HepG2 (cell line): Measurements from ENCODE around the gene TJP3. TPM values are rescaled to one million over a fixed set of nuclear protein-coding genes. Genes with fewer than 3 reads are reported as not detected.

ENCODE experiments used
- ATAC-seq: fragments of 200-7000 bp; cut with Tn5 transposase; 3 replicates; pipeline ENCODE4 v1.9.1; 2020; ENCODE audit warnings: mild to moderate bottlenecking, moderate library complexity
- BruUV-seq: library from RNA; stranded (reverse); fragments of 400-500 nt; replicated peaks from 2 replicates; lab custom pipeline; 2021; lab: Mats Ljungman, UMichigan
- CTCF ChIA-PET: fragments of 300-600 bp; formaldehyde crosslinking; extraction: SDS; loops from one replicate; lab custom pipeline; 2021; ENCODE audit warnings: low total read pairs, inconsistent platforms, low intra/inter-chr PET ratio; lab: Yijun Ruan, JAX
- POLR2A ChIA-PET: fragments of 350-600 bp; sonication (Branson Sonifier 250); formaldehyde crosslinking; loops from one replicate; lab custom pipeline; 2020; ENCODE audit warnings: antibody characterized with exemption, inconsistent platforms; lab: Yijun Ruan, JAX
- DNase-seq: peaks from one replicate; pipeline ENCODE4 v3.0.0-alpha.2; 2015; ENCODE audit warnings: low spot score
- FAIRE-seq: peaks from 3 replicates; lab custom pipeline; 2011; peaks lifted over from hg19 to GRCh38; lab: Jason Lieb, UNC
- H2AFZ ChIP-seq: one replicate; pipeline ENCODE4 v1.6.1; 2011; ENCODE audit warnings: low read length, inconsistent platforms
- H3K27ac ChIP-seq: fragments of 300-600 bp; 3 replicates; pipeline ENCODE4 v1.8.0; 2011; ENCODE audit warnings: mixed run types, mild to moderate bottlenecking, mixed read lengths, low read length, inconsistent platforms; ENCODE audit not compliant: insufficient read depth; ENCODE audit errors: extremely low read length
- H3K27me3 ChIP-seq, 2 experiments: fragments of 200-600 bp in 1 of 2; 2 replicates in 1 of 2; 3 replicates in 1 of 2; pipeline versions ENCODE4 v1.6.0 to v1.8.0; 2011; ENCODE audit warnings: low read length in 2 of 2, mild to moderate bottlenecking in 2 of 2, moderate library complexity in 2 of 2, inconsistent platforms in 1 of 2; ENCODE audit not compliant: insufficient read depth in 2 of 2, control insufficient read depth in 1 of 2
- H3K36me3 ChIP-seq, 2 experiments: fragments of 200-600 bp in 1 of 2; replicated peaks in 1 of 2; 2 replicates in 1 of 2; 3 replicates in 1 of 2; pipeline versions ENCODE4 v1.5.1 to v1.8.0; 2011; ENCODE audit warnings: low read length in 2 of 2, inconsistent platforms in 1 of 2; ENCODE audit not compliant: insufficient read depth in 2 of 2, control insufficient read depth in 1 of 2
- H3K4me1 ChIP-seq: 2 replicates; pipeline ENCODE4 v1.5.1; 2012; ENCODE audit warnings: low read length, inconsistent platforms; ENCODE audit not compliant: insufficient read depth
- H3K4me2 ChIP-seq: 2 replicates; pipeline ENCODE4 v1.6.0; 2011; ENCODE audit warnings: low read depth, low read length, inconsistent platforms
- H3K4me3 ChIP-seq, 3 experiments: fragments of 200-600 bp in 1 of 3; sonication (generic), shearing (Covaris generic) in 1 of 3; replicated peaks in 1 of 3; 2 replicates each; pipeline ENCODE4 v1.5.1; 2011 to 2016; ENCODE audit warnings: low read length in 3 of 3, inconsistent platforms in 2 of 3, low read depth in 2 of 3, mild to moderate bottlenecking in 2 of 3, control low read depth in 1 of 3, mixed read lengths in 1 of 3; ENCODE audit not compliant: insufficient read depth in 1 of 3
- H3K79me2 ChIP-seq: one replicate; pipeline ENCODE4 v1.6.1; 2011; ENCODE audit warnings: low read length, inconsistent platforms; ENCODE audit not compliant: insufficient read depth
- H3K9ac ChIP-seq: 2 replicates; pipeline ENCODE4 v1.6.0; 2011; ENCODE audit warnings: mild to moderate bottlenecking, low read depth, low read length, inconsistent platforms; ENCODE audit not compliant: insufficient read depth
- H3K9me3 ChIP-seq: 2 replicates; pipeline ENCODE4 v1.5.1; 2012; ENCODE audit warnings: mild to moderate bottlenecking, low read length
- H4K20me1 ChIP-seq: 2 replicates; pipeline ENCODE4 v1.6.0; 2011; ENCODE audit warnings: inconsistent platforms, mild to moderate bottlenecking, low read length, moderate library complexity; ENCODE audit not compliant: insufficient read depth
- GATAD2A ChIP-seq: IDR thresholded peaks from 2 replicates; pipeline ENCODE4 v1.6.1; 2016
- KDM3A ChIP-seq: IDR thresholded peaks from 2 replicates; pipeline ENCODE4 v1.6.1; 2018; ENCODE audit warnings: low read depth, missing compliant biosample characterization
- NR0B2 ChIP-seq: sonication (generic); formaldehyde crosslinking; IDR thresholded peaks from 2 replicates; pipeline ENCODE4 v1.4.0; 2020; ENCODE audit warnings: mild to moderate bottlenecking, missing genetic modification reagents
- YEATS4 ChIP-seq: sonication (generic); formaldehyde crosslinking; IDR thresholded peaks from 2 replicates; pipeline ENCODE4 v1.4.0; 2020; ENCODE audit warnings: missing genetic modification reagents, borderline replicate concordance
- ZNF230 ChIP-seq: sonication (generic); formaldehyde crosslinking; IDR thresholded peaks from 2 replicates; pipeline ENCODE4 v1.4.0; 2020; ENCODE audit warnings: mild to moderate bottlenecking, missing genetic modification reagents
- ZNF30 ChIP-seq: sonication (generic); formaldehyde crosslinking; IDR thresholded peaks from 2 replicates; pipeline ENCODE4 v1.5.0; 2020; ENCODE audit warnings: mild to moderate bottlenecking, missing genetic modification reagents
- ZNF34 ChIP-seq: sonication (generic); formaldehyde crosslinking; IDR thresholded peaks from 2 replicates; pipeline ENCODE4 v1.4.0; 2020; ENCODE audit warnings: mild to moderate bottlenecking, missing genetic modification reagents, borderline replicate concordance
- whole genome bisulfite sequencing: methylation state at CpG from one replicate; pipeline ENCODE4 v1.1.6; 2017; ENCODE audit warnings: low lambda C conversion rate; 5-methylcytosine and 5-hydroxymethylcytosine counted together
- in situ Hi-C: cut with HindIII; loops from 2 replicates; pipeline ENCODE4 v1.10.0; 2017; ENCODE audit warnings: low pct_unique_long_range_greater_than_20kb; ENCODE audit not compliant: extremely low pct_ligation_motif_present
- intact Hi-C: fragments of 100-400 bp; cut with micrococcal nuclease; formaldehyde crosslinking; loops from one replicate; pipeline ENCODE4 v1.10.0; 2022; ENCODE audit not compliant: unreplicated experiment
- polyA plus RNA-seq, 8 experiments: library from polyadenylated mRNA; depleted of rRNA in 3 of 8; stranded (reverse) in 7 of 8; unstranded in 1 of 8; fragments of >200 nt; fragmentation: Illumina TruSeq in 4 of 8; extraction: Trizol in 4 of 8; gene quantifications; 2 replicates each; pipeline versions ENCODE4 v1.2.1 to v1.2.3, GENCODE V29; 2011 to 2016; ENCODE audit warnings: low read depth in 4 of 8, missing spikeins in 1 of 8, mixed read lengths in 1 of 8; ENCODE audit not compliant: insufficient read depth in 1 of 8
- total RNA-seq, 5 experiments: library from RNA; depleted of rRNA; stranded (reverse); fragments of >200 nt; fragmentation: Illumina TruSeq; extraction: Trizol; gene quantifications; 2 replicates each; pipeline ENCODE4 v1.2.3, GENCODE V29; 2016; ENCODE audit warnings: low read depth in 1 of 5
- TF ChIP-seq, protein P1 (sequence below): sonication (generic); formaldehyde crosslinking; IDR thresholded peaks from 2 replicates; pipeline ENCODE4 v1.4.0; 2020; ENCODE audit warnings: mild to moderate bottlenecking, missing genetic modification reagents

The TJP3 gene
- total and polyA plus RNA-seq, 2 of the 13 experiments (the other 11 are each of a cell fraction or from before 2014, with no cell fraction given), result 2.3 to 21.5 TPM

DNA sequence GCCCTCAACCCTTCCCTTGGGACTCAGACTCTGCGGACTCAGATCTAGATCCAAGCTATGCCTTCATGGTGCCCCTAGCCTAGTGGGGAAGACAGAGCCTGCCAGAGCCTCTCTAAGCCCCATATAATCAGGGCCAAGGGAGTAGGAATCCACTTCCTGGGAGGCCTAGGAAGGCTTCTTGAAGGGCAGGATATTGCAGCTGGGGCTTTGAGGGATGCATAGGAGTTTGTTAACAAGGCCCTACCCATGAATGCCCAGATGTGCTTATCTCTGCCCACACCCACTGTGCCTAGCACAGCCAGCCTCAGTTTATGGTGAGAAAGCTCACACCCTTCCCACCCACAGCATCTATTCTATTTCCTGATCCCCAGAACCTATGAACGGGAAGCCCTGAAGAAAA, 42.0 kb downstream of the TJP3 start:
- FAIRE-seq, result no peak
- Histone ChIP-seq H3K4me2 (no peak overlapping the region), H3K9me3 (no peaks in the 10 kb centered on the region), H3K79me2 (no peaks in the 10 kb centered on the region), H3K27ac (no peak overlapping the region), H3K9ac (no peak overlapping the region), H3K36me3 (peaks cover 0 to 4% of the 10 kb centered on the region in 2 experiments; a peak in 2 of 5 replicates), H3K4me3 (no peak overlapping the region), H2AFZ (no peak overlapping the region), H3K27me3 (no peaks in the 10 kb centered on the region), H4K20me1 (no peaks in the 10 kb centered on the region), H3K4me1 (no peaks in the 10 kb centered on the region)
- TF ChIP-seq, protein P1, sequence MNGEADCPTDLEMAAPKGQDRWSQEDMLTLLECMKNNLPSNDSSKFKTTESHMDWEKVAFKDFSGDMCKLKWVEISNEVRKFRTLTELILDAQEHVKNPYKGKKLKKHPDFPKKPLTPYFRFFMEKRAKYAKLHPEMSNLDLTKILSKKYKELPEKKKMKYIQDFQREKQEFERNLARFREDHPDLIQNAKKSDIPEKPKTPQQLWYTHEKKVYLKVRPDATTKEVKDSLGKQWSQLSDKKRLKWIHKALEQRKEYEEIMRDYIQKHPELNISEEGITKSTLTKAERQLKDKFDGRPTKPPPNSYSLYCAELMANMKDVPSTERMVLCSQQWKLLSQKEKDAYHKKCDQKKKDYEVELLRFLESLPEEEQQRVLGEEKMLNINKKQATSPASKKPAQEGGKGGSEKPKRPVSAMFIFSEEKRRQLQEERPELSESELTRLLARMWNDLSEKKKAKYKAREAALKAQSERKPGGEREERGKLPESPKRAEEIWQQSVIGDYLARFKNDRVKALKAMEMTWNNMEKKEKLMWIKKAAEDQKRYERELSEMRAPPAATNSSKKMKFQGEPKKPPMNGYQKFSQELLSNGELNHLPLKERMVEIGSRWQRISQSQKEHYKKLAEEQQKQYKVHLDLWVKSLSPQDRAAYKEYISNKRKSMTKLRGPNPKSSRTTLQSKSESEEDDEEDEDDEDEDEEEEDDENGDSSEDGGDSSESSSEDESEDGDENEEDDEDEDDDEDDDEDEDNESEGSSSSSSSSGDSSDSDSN (CRISPR knock-in tag), result no peak
- TF ChIP-seq YEATS4 (CRISPR knock-in tag), result no peak
- no peak for TF ChIP-seq ZNF34 (CRISPR knock-in tag)
- no peak for TF ChIP-seq ZNF30 (CRISPR knock-in tag)
- no peak for TF ChIP-seq GATAD2A (CRISPR knock-in tag)
- BruUV-seq, result TSS peak; percentile 45
- ChIA-PET CTCF (no interaction called here), POLR2A (interaction anchor here (2.4 kb wide), 1 partner anchor 12 kb away, joined by 7 read pairs; the partner anchor contains the start of genes APBA3 and MRPL54)
- ATAC-seq, result no peak
- WGBS, result 100% methylated on average over 2 of the region's 2 CpGs
- in situ Hi-C loops (no loop called here), intact Hi-C loops (no loop called here)
- DNase-seq, result no peak

DNA sequence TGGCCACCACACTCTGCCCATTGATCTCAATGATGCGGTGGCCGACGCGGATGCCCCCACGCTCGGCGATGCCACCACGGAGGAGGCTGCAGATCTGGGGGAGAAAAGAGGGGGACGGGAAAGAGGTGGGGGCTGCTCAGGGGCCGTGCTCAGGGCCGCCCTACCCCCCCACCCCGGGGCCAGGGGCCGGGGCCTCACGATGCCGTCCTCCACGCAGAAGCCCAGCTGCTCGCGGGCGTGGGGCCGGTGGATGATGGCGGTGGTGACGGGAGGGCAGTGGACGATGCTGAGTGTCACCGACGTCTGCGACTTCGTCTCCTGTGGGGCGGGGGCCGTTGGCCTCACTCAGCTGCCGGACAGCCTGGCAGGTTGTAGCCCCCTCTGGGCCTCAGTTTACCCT, 43.1 kb downstream of the TJP3 start:
- Histone ChIP-seq H2AFZ (no peak overlapping the region), H3K36me3 (peaks cover 0 to 4% of the 10 kb centered on the region in 2 experiments; a peak in 2 of 5 replicates), H3K9me3 (no peaks in the 10 kb centered on the region), H3K4me3 (no peak overlapping the region), H3K4me2 (no peak overlapping the region), H3K79me2 (no peaks in the 10 kb centered on the region), H4K20me1 (no peaks in the 10 kb centered on the region), H3K9ac (no peak overlapping the region)
- ATAC-seq (no peak), DNase-seq (no peak), FAIRE-seq (no peak)
- in situ Hi-C loops, result no loop called here
- CTCF ChIA-PET, result no interaction called here
- WGBS, result 94% methylated on average over 30 of the region's 30 CpGs
- no peak for TF ChIP-seq ZNF230 (CRISPR knock-in tag)
- TF ChIP-seq NR0B2 (CRISPR knock-in tag), result no peak
- TF ChIP-seq KDM3A (CRISPR knock-in tag), result no peak
- TF ChIP-seq, all 625 proteins: peak for 0
- POLR2A ChIA-PET, result interaction anchor here (2.4 kb wide), 1 partner anchor 11 kb away, joined by 7 read pairs; the partner anchor contains the start of genes APBA3 and MRPL54
- intact Hi-C loops, result no loop called here
- no TSS peak for BruUV-seq
- Histone ChIP-seq H3K4me1 (no peaks in the 10 kb centered on the region), H3K27me3 (no peaks in the 10 kb centered on the region), H3K27ac (no peak overlapping the region)
